Raji (cell line): ENCODE data around the gene SNRPD1.

Experiments used
- POLR2A ChIP-seq: IDR thresholded peaks from 2 replicates; pipeline ENCODE4 v1.6.1; 2011; ENCODE audit warnings: low read depth, low read length, control low read depth; ENCODE audit not compliant: insufficient read depth

SNRPD1 gene

GRCh38 chr18:21682371-21683051 is 70.4 kb downstream of the SNRPD1 start:
- TF ChIP-seq POLR2A, result no peak
